Mesodermal cell (in vitro differentiated cells): Measurements from ENCODE around the gene NCLN.
A peak's percentile ranks its signal among the peaks of the same experiment; 100 is the strongest.

Experiments used
- H3K27ac ChIP-seq: 2 replicates; pipeline ENCODE4 v1.7.0; 2013; ENCODE audit warnings: mild to moderate bottlenecking, low read depth, low read length, moderate library complexity; ENCODE audit not compliant: severe bottlenecking
- H3K36me3 ChIP-seq: 2 replicates; pipeline ENCODE4 v1.7.1; 2013; ENCODE audit warnings: mild to moderate bottlenecking, low read length, moderate library complexity; ENCODE audit not compliant: control insufficient read depth, insufficient read depth
- H3K4me1 ChIP-seq: one replicate; pipeline ENCODE4 v1.7.1; 2013; ENCODE audit warnings: mild to moderate bottlenecking, low read length; ENCODE audit not compliant: insufficient read depth, control insufficient read depth, poor library complexity, severe bottlenecking
- H3K4me3 ChIP-seq: 2 replicates; pipeline ENCODE4 v1.7.0; 2013; ENCODE audit warnings: low read length, control low read depth, mild to moderate bottlenecking; ENCODE audit not compliant: insufficient read depth, poor library complexity, severe bottlenecking; ENCODE audit errors: extremely low read depth
- H3K9me3 ChIP-seq: 2 replicates; pipeline ENCODE4 v1.7.1; 2013; ENCODE audit warnings: mild to moderate bottlenecking, low read length, moderate library complexity; ENCODE audit not compliant: control insufficient read depth
- WGBS, 2 experiments: methylation state at CpG; one replicate each; pipeline ENCODE4 v1.1.5; 2013; ENCODE audit warnings: missing lambda C conversion rate in 2 of 2; ENCODE audit not compliant: insufficient coverage in 2 of 2; 5-methylcytosine and 5-hydroxymethylcytosine counted together

Gene NCLN

GRCh38 chr19:3175781-3176714 is 9.7 kb upstream of the NCLN start:
- WGBS, 2 experiments = 82% methylated on average over 15 of the region's 17 CpGs
- H3K4me1 ChIP-seq = peaks cover 5% of the 10 kb centered on the region
- no peak overlapping the region for H3K27ac ChIP-seq

GRCh38 chr19:3176715-3177501 is 8.8 kb upstream of the NCLN start:
- Histone ChIP-seq H3K4me1 (peaks cover 5% of the 10 kb centered on the region), H3K4me3 (no peak overlapping the region), H3K27ac (no peak overlapping the region), H3K9me3 (no peaks in the 10 kb centered on the region), H3K36me3 (no peaks in the 10 kb centered on the region)
- 90 to 91% methylated on average over 5 to 7 of the region's 11 CpGs for WGBS, 2 experiments

More at GRCh38 chr19:3175781-3176714, 9.7 kb upstream of the NCLN start:
- Histone ChIP-seq H3K9me3 (no peaks in the 10 kb centered on the region), H3K36me3 (no peaks in the 10 kb centered on the region), H3K4me3 (no peak overlapping the region)

- peaks cover 5% of the 10 kb centered on the region for H3K4me1 ChIP-seq
- H3K27ac ChIP-seq = no peak within 1 kb of the TSS
- no peak within 1 kb of the TSS for H3K4me3 ChIP-seq
- H3K9me3 ChIP-seq = no peaks in the 10 kb centered on the region
- 91 to 95% methylated on average over 30 to 39 of the region's 42 CpGs for WGBS, 2 experiments
- H3K36me3 ChIP-seq = no peaks in the 10 kb centered on the region
These were observed 7.3 kb upstream of the NCLN start, which contains the start of gene S1PR4 for GRCh38 chr19:3178377-3178972. Gene S1PR4, plus strand, starts transcription at chr19:3178769. Its CDS starts 24 bp downstream, at chr19:3178793.

- H3K4me3 ChIP-seq = no peak overlapping the region
- no peaks in the 10 kb centered on the region for H3K36me3 ChIP-seq
- H3K4me1 ChIP-seq = peaks cover 5% of the 10 kb centered on the region
- no peaks in the 10 kb centered on the region for H3K9me3 ChIP-seq
- H3K27ac ChIP-seq = no peak overlapping the region
- 94 to 95% methylated on average over 50 to 52 of the region's 52 CpGs for WGBS, 2 experiments
These were observed 6.6 kb upstream of the NCLN start for GRCh38 chr19:3178973-3179738.

GRCh38 chr19:3179739-3180293 is 5.9 kb upstream of the NCLN start:
- Histone ChIP-seq H3K4me3 (no peak overlapping the region), H3K36me3 (no peaks in the 10 kb centered on the region), H3K9me3 (no peaks in the 10 kb centered on the region), H3K27ac (no peak overlapping the region), H3K4me1 (peaks cover 5% of the 10 kb centered on the region)
- 93 to 96% methylated on average over 26 to 30 of the region's 31 CpGs for WGBS, 2 experiments

- WGBS, 2 experiments = 85 to 91% methylated on average over 7 to 13 of the region's 13 CpGs
- peaks cover 12% of the 10 kb centered on the region for H3K36me3 ChIP-seq
- no peak overlapping the region for H3K27ac ChIP-seq
- peaks cover 13% of the 10 kb centered on the region for H3K4me1 ChIP-seq
- no peak overlapping the region for H3K4me3 ChIP-seq
- no peaks in the 10 kb centered on the region for H3K9me3 ChIP-seq
These were observed 1.7 kb upstream of the NCLN start for GRCh38 chr19:3183721-3184641.

GRCh38 chr19:3184847-3185460 is 776 bp upstream of the NCLN start:
- Histone ChIP-seq H3K27ac (no peak overlapping the region), H3K4me1 (peaks cover 13% of the 10 kb centered on the region), H3K9me3 (no peaks in the 10 kb centered on the region), H3K36me3 (peaks cover 20% of the 10 kb centered on the region), H3K4me3 (peak overlapping the region; percentile 91)
- WGBS, 2 experiments = 19 to 36% methylated on average over 8 to 11 of the region's 14 CpGs

GRCh38 chr19:3186160-3186688 is 494 bp downstream of the NCLN start:
- WGBS, 2 experiments = 0% methylated on average over 29 to 38 of the region's 38 CpGs
- H3K27ac ChIP-seq = no peak overlapping the region
- H3K9me3 ChIP-seq = no peaks in the 10 kb centered on the region
- H3K4me1 ChIP-seq = peaks cover 13% of the 10 kb centered on the region
- peaks cover 28% of the 10 kb centered on the region for H3K36me3 ChIP-seq
- H3K4me3 ChIP-seq = peak overlapping the region; percentile 91
